ENCODE results near the gene UBALD1. TPM values are rescaled to one million over a fixed set of nuclear protein-coding genes. Genes with fewer than 3 reads are reported as not detected.

Gene UBALD1
- total RNA-seq, 1 donor from 2014 or later, result 22.9 TPM

DNA sequence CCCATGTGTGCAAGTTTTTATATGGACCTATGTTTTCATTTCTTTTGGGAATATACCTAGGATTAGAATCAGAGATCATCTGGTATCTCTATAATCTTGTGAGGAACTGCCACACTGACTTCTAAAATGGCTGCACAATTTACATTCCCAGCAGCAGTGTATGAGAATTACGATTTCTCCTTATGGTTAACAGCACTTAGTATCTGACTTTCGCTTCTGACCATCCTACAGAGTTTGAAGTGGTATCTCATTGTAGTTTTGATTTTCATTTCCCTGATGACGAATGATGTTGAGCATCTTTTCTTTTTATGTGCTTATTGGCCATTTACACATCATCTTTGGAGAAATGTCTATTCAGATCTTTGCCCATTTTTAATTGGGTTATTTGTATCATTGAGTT, 48.5 kb downstream of the UBALD1 start:
- H3K4me3 Mint-ChIP-seq (ENCODE audit: unreplicated experiment), result no peak overlapping the region

DNA sequence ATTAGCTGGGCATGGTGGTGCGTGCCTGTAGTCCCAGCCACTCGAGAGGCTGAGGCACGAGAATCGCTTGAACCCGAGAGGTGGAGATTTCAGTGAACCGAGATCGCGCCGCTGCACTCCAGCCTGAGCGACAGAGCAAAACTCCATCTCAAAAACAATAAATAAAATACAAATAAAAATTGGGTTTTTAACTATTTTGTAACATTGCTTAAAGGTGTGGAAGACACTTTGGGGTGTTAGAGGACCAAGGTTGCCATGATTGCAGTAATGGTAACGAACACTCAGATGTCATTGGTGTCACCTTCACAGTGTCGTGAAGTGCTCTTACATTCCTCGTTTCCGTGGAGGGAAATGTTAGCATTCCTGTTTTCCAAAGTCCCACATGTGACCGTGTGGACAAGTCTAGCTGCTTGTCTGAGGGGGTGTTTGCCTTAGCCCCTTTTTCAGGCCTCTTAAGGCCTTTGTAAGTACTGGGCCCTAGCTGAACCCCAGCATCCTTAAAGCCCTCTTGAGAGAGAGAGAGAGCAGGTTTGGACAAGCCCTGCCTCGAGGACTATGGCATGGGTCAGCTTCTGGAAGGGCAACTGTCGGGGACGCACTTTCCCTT, 49.9 kb downstream of the UBALD1 start:
- TF ChIP-seq, protein P1, sequence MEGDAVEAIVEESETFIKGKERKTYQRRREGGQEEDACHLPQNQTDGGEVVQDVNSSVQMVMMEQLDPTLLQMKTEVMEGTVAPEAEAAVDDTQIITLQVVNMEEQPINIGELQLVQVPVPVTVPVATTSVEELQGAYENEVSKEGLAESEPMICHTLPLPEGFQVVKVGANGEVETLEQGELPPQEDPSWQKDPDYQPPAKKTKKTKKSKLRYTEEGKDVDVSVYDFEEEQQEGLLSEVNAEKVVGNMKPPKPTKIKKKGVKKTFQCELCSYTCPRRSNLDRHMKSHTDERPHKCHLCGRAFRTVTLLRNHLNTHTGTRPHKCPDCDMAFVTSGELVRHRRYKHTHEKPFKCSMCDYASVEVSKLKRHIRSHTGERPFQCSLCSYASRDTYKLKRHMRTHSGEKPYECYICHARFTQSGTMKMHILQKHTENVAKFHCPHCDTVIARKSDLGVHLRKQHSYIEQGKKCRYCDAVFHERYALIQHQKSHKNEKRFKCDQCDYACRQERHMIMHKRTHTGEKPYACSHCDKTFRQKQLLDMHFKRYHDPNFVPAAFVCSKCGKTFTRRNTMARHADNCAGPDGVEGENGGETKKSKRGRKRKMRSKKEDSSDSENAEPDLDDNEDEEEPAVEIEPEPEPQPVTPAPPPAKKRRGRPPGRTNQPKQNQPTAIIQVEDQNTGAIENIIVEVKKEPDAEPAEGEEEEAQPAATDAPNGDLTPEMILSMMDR (IDR thresholded peaks at IDR 0.05), result no peak
- no peak overlapping the region for H3K27ac Mint-ChIP-seq (ENCODE audit: unreplicated experiment)
- H3K4me3 Mint-ChIP-seq (ENCODE audit: unreplicated experiment), result no peak overlapping the region
- H3K27me3 Mint-ChIP-seq (ENCODE audit: low read depth), result peaks cover 10% of the 10 kb centered on the region
- no peaks in the 10 kb centered on the region for H3K9me3 Mint-ChIP-seq (ENCODE audit: low read depth)
- H3K4me1 Mint-ChIP-seq (ENCODE audit: low read depth), result no peaks in the 10 kb centered on the region
- no peaks in the 10 kb centered on the region for H3K36me3 Mint-ChIP-seq (ENCODE audit: low read depth)
- no peak for DNase-seq (ENCODE audit: low spot score)

More for the DNA sequence above, 48.5 kb downstream of the UBALD1 start:
- Mint-ChIP-seq H3K27ac (ENCODE audit: unreplicated experiment) (no peak overlapping the region), H3K4me1 (ENCODE audit: low read depth) (no peaks in the 10 kb centered on the region), H3K27me3 (ENCODE audit: low read depth) (peaks cover 10% of the 10 kb centered on the region), H3K9me3 (ENCODE audit: low read depth) (no peaks in the 10 kb centered on the region), H3K36me3 (ENCODE audit: low read depth) (no peaks in the 10 kb centered on the region)
- no peak for DNase-seq (ENCODE audit: low spot score)
- TF ChIP-seq, protein P1 (IDR thresholded peaks at IDR 0.05), result no peak

DNA sequence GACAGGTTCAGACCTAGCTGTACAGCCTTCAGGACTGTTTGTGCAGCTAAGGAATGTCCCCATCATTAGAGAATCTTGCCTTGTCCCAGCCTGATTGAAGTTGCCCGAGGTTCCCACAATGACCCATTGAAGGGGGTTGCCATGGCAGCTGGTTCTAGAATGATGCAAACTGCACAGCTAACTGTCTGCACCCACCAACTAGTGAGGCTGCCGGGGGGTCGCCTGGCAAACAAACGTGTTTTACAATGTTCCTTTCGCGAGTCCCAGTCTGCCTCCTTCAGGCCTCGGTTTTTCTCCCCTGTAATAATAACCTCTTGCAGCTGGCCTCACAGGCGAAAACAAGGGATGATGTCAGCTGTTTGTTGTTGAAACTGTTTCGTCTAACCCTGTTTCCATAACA, 53.1 kb downstream of the UBALD1 start:
- H3K27ac Mint-ChIP-seq (ENCODE audit: unreplicated experiment), result no peak overlapping the region
- TF ChIP-seq, protein P1 (IDR thresholded peaks at IDR 0.05), result no peak
- H3K4me1 Mint-ChIP-seq (ENCODE audit: low read depth), result no peaks in the 10 kb centered on the region
- H3K4me3 Mint-ChIP-seq (ENCODE audit: unreplicated experiment), result no peak overlapping the region
- peaks cover 18% of the 10 kb centered on the region for H3K27me3 Mint-ChIP-seq (ENCODE audit: low read depth)
- no peaks in the 10 kb centered on the region for H3K9me3 Mint-ChIP-seq (ENCODE audit: low read depth)
- DNase-seq (ENCODE audit: low spot score), result no peak
- no peaks in the 10 kb centered on the region for H3K36me3 Mint-ChIP-seq (ENCODE audit: low read depth)

Other genes starting within 250 kb of the UBALD1 start
- 79.7 to 82.0 TPM (median 81.8 TPM) in 3 replicates for gene VASN, start 243.0 kb downstream of the UBALD1 start, total RNA-seq
- gene CORO7, start 198.3 kb downstream of the UBALD1 start, total RNA-seq, result 18.8 to 26.0 TPM (median 24.6 TPM) in 3 replicates
- 27.5 to 28.0 TPM (median 27.8 TPM) in 3 replicates for gene DNAJA3, start 189.0 kb downstream of the UBALD1 start, total RNA-seq
- gene NMRAL1, start 140.3 kb downstream of the UBALD1 start, total RNA-seq, result 41.0 to 56.3 TPM (median 44.0 TPM) in 3 replicates
- gene HMOX2, start 138.5 kb downstream of the UBALD1 start, total RNA-seq, result 45.9 to 69.4 TPM (median 46.4 TPM) in 3 replicates
- gene CDIP1, start 76.1 kb downstream of the UBALD1 start, total RNA-seq, result 23.9 to 36.8 TPM (median 36.4 TPM) in 3 replicates
- gene C16orf96, start 58.5 kb downstream of the UBALD1 start, total RNA-seq, result 0.12 to 0.23 TPM in 2 of 3 replicates, not detected in the other
- 81.9 to 88.4 TPM (median 83.4 TPM) in 3 replicates for gene MGRN1, start 9.9 kb upstream of the UBALD1 start, total RNA-seq
- gene NUDT16L1, start 78.7 kb upstream of the UBALD1 start, total RNA-seq, result 20.4 to 27.4 TPM (median 22.9 TPM) in 3 replicates
- 21.8 to 30.6 TPM (median 24.9 TPM) in 3 replicates for gene ANKS3, start 119.4 kb upstream of the UBALD1 start, total RNA-seq
- 2.0 to 2.6 TPM (median 2.2 TPM) in 3 replicates for gene DNAAF8, start 119.6 kb upstream of the UBALD1 start, total RNA-seq
- gene ZNF500, start 152.3 kb upstream of the UBALD1 start, total RNA-seq, result 13.1 to 16.2 TPM (median 14.7 TPM) in 3 replicates
- gene SEPTIN12, start 173.5 kb upstream of the UBALD1 start, total RNA-seq, result not detected in 3 replicates
- gene SMIM22, start 180.5 kb upstream of the UBALD1 start, total RNA-seq, result not detected in 3 replicates
- 24.9 to 37.6 TPM (median 35.6 TPM) in 3 replicates for gene ROGDI, start 187.7 kb upstream of the UBALD1 start, total RNA-seq
- 56.8 to 78.7 TPM (median 58.9 TPM) in 3 replicates for gene GLYR1, start 232.4 kb upstream of the UBALD1 start, total RNA-seq
- 38.3 to 43.3 TPM (median 40.1 TPM) in 3 replicates for gene UBN1, start 232.6 kb upstream of the UBALD1 start, total RNA-seq